H1 (cell line): Measurements from ENCODE around the gene ME3. TPM values are rescaled to one million over a fixed set of nuclear protein-coding genes. Genes with fewer than 3 reads are reported as not detected.
A peak's percentile ranks its signal among the peaks of the same experiment; 100 is the strongest.

ENCODE experiments used
- CTCF ChIA-PET: fragments of 300-600 bp; sonication (Branson Sonifier 250); formaldehyde crosslinking; loops from one replicate; lab custom pipeline; 2021; ENCODE audit not compliant: partially characterized antibody; lab: Charles Lee
- POLR2A ChIA-PET: fragments of 300-600 bp; sonication (Branson Sonifier 250); formaldehyde crosslinking; loops from one replicate; lab custom pipeline; 2021; ENCODE audit warnings: inconsistent platforms; ENCODE audit not compliant: partially characterized antibody; lab: Charles Lee
- DNase-seq, 2 experiments: peaks; one replicate each; pipeline versions ENCODE4 v3.0.0 to v3.0.0-alpha.2; 2010 to 2022; ENCODE audit warnings: low spot score in 2 of 2, low read depth in 1 of 2, mixed read lengths in 1 of 2
- FAIRE-seq: peaks from 2 replicates; lab custom pipeline; 2011; peaks lifted over from hg19 to GRCh38; lab: Jason Lieb, UNC
- H2AFZ ChIP-seq: 2 replicates; pipeline ENCODE4 v1.8.1; 2012; ENCODE audit warnings: low read length, inconsistent platforms
- H2AK5ac ChIP-seq: 2 replicates; pipeline ENCODE4 v1.6.1; 2013; ENCODE audit warnings: low read depth, low read length
- H2BK120ac ChIP-seq: replicated peaks from 2 replicates; pipeline ENCODE3; 2013; ENCODE audit warnings: low read depth, low read length, inconsistent platforms
- H2BK12ac ChIP-seq: 2 replicates; pipeline ENCODE4 v1.6.1; 2013; ENCODE audit warnings: low read depth, low read length
- H2BK15ac ChIP-seq: 2 replicates; pipeline ENCODE4 v1.6.1; 2013; ENCODE audit warnings: low read length
- H2BK20ac ChIP-seq: 2 replicates; pipeline ENCODE4 v1.6.1; 2013; ENCODE audit warnings: low read length
- H2BK5ac ChIP-seq: 2 replicates; pipeline ENCODE4 v1.6.1; 2013; ENCODE audit warnings: low read depth, low read length
- H3K14ac ChIP-seq: 2 replicates; pipeline ENCODE4 v1.6.1; 2013; ENCODE audit warnings: inconsistent platforms; ENCODE audit not compliant: insufficient read length
- H3K18ac ChIP-seq: 2 replicates; pipeline ENCODE4 v1.6.1; 2013; ENCODE audit warnings: low read length; ENCODE audit errors: extremely low read depth
- H3K23ac ChIP-seq: 2 replicates; pipeline ENCODE4 v1.6.1; 2013; ENCODE audit warnings: inconsistent platforms; ENCODE audit not compliant: insufficient read length
- H3K23me2 ChIP-seq: 2 replicates; pipeline ENCODE4 v1.6.1; 2013; ENCODE audit warnings: low read depth, low read length
- H3K27ac ChIP-seq: 2 replicates; pipeline ENCODE4 v1.6.1; 2011; ENCODE audit warnings: low read depth, low read length, inconsistent platforms
- H3K27me3 ChIP-seq, 4 experiments: replicated peaks in 1 of 4; 1 replicate in 1 of 4; 2 replicates in 3 of 4; pipeline versions ENCODE4 v1.6.1 to v1.8.1; 2011 to 2013; ENCODE audit warnings: low read length in 3 of 4, mild to moderate bottlenecking in 3 of 4, inconsistent platforms in 2 of 4, mixed read lengths in 2 of 4, moderate library complexity in 1 of 4; ENCODE audit not compliant: control insufficient read depth in 3 of 4, insufficient read depth in 3 of 4; ENCODE audit errors: extremely low read depth in 1 of 4
- H3K36me3 ChIP-seq, 4 experiments: 2 replicates each; pipeline versions ENCODE4 v1.6.1 to v1.8.1; 2011 to 2013; ENCODE audit warnings: mild to moderate bottlenecking in 4 of 4, low read length in 3 of 4, moderate library complexity in 2 of 4, control low read depth in 1 of 4, inconsistent platforms in 1 of 4; ENCODE audit not compliant: insufficient read depth in 4 of 4, control insufficient read depth in 2 of 4
- H3K4ac ChIP-seq: replicated peaks from 2 replicates; pipeline ENCODE3; 2013; ENCODE audit warnings: low read length, low read depth, mixed read lengths, inconsistent platforms; ENCODE audit not compliant: insufficient read length
- H3K4me1 ChIP-seq, 4 experiments: replicated peaks in 1 of 4; 1 replicate in 1 of 4; 2 replicates in 3 of 4; pipeline versions ENCODE4 v1.6.1 to v1.8.1; 2011 to 2013; ENCODE audit warnings: low read length in 3 of 4, inconsistent platforms in 2 of 4, mixed read lengths in 1 of 4; ENCODE audit not compliant: insufficient read depth in 4 of 4, control insufficient read depth in 3 of 4
- H3K4me2 ChIP-seq, 2 experiments: 2 replicates each; pipeline versions ENCODE4 v1.6.1 to v1.8.1; 2011 to 2013; ENCODE audit warnings: low read depth in 2 of 2, low read length in 2 of 2, control low read depth in 1 of 2, inconsistent platforms in 1 of 2, mild to moderate bottlenecking in 1 of 2; ENCODE audit not compliant: insufficient read depth in 1 of 2
- H3K4me3 ChIP-seq, 4 experiments: fragments of 200-600, 300-600 bp in 1 of 4; sonication (generic), shearing (Covaris generic), sonication (Bioruptor Twin) in 1 of 4; 2 replicates each; pipeline versions ENCODE4 v1.5.1 to v1.8.1; 2011 to 2016; ENCODE audit warnings: low read length in 4 of 4, low read depth in 3 of 4, control low read depth in 2 of 4, inconsistent platforms in 2 of 4, mild to moderate bottlenecking in 2 of 4, mixed read lengths in 1 of 4, moderate library complexity in 1 of 4; ENCODE audit not compliant: insufficient read depth in 2 of 4; ENCODE audit errors: extremely low read depth in 1 of 4
- H3K56ac ChIP-seq: replicated peaks from 2 replicates; pipeline ENCODE3; 2013; ENCODE audit warnings: low read depth, mild to moderate bottlenecking, mixed read lengths, low read length, inconsistent platforms; ENCODE audit not compliant: insufficient read length
- H3K79me1 ChIP-seq: 2 replicates; pipeline ENCODE4 v1.6.1; 2013; ENCODE audit warnings: low read depth, low read length, control low read depth
- H3K79me2 ChIP-seq, 2 experiments: 2 replicates each; pipeline versions ENCODE4 v1.6.1 to v1.8.1; 2012 to 2013; ENCODE audit warnings: low read length in 2 of 2, mild to moderate bottlenecking in 2 of 2, inconsistent platforms in 1 of 2; ENCODE audit not compliant: insufficient read depth in 2 of 2, control insufficient read depth in 1 of 2
- H3K9ac ChIP-seq, 4 experiments: replicated peaks in 1 of 4; 1 replicate in 1 of 4; 2 replicates in 3 of 4; pipeline versions ENCODE4 v1.6.1 to v1.8.1; 2011 to 2013; ENCODE audit warnings: low read depth in 3 of 4, low read length in 3 of 4, control low read depth in 2 of 4, mild to moderate bottlenecking in 2 of 4, moderate library complexity in 2 of 4, inconsistent platforms in 1 of 4; ENCODE audit errors: extremely low read depth in 1 of 4
- H3K9me3 ChIP-seq, 2 experiments: 2 replicates each; pipeline versions ENCODE4 v1.6.1 to v1.8.1; 2012 to 2013; ENCODE audit warnings: mild to moderate bottlenecking in 2 of 2, moderate library complexity in 2 of 2, control low read depth in 1 of 2, inconsistent platforms in 1 of 2, low read depth in 1 of 2, low read length in 1 of 2, mixed read lengths in 1 of 2; ENCODE audit not compliant: insufficient read depth in 2 of 2
- H4K20me1 ChIP-seq, 2 experiments: replicated peaks in 1 of 2; 2 replicates each; pipeline versions ENCODE3 to v1.8.1; 2011 to 2013; ENCODE audit warnings: inconsistent platforms in 2 of 2, low read length in 2 of 2, mild to moderate bottlenecking in 1 of 2; ENCODE audit not compliant: insufficient read depth in 2 of 2, control insufficient read depth in 1 of 2
- H4K5ac ChIP-seq: 2 replicates; pipeline ENCODE4 v1.6.1; 2013; ENCODE audit warnings: low read length, low read depth, mixed read lengths, inconsistent platforms; ENCODE audit not compliant: insufficient read length
- H4K8ac ChIP-seq: 2 replicates; pipeline ENCODE4 v1.8.0; 2013; ENCODE audit warnings: mild to moderate bottlenecking, moderate library complexity, low read length, inconsistent platforms; ENCODE audit not compliant: insufficient read depth; ENCODE audit errors: extremely low read depth
- H4K91ac ChIP-seq: replicated peaks from 2 replicates; pipeline ENCODE3; 2013; ENCODE audit warnings: low read length, mixed read lengths, inconsistent platforms; ENCODE audit not compliant: insufficient read length
- ASH2L ChIP-seq: fragments of 200-600, 300-600 bp; sonication (generic); IDR thresholded peaks from one replicate; pipeline ENCODE4 v1.7.1; 2017; ENCODE audit warnings: low read length
- CBX5 ChIP-seq: fragments of 300-800, 300-1000 bp; sonication (generic); IDR thresholded peaks from 2 replicates; pipeline ENCODE4 v1.7.1; 2016; ENCODE audit warnings: antibody characterized with exemption, low read length, low read depth
- CEBPB ChIP-seq: IDR thresholded peaks from 2 replicates; pipeline ENCODE4 v1.6.1; 2012; ENCODE audit warnings: low read depth, low read length
- CREB1 ChIP-seq: IDR thresholded peaks from 2 replicates; pipeline ENCODE4 v1.6.1; 2012; ENCODE audit warnings: inconsistent platforms
- RFX5 ChIP-seq: IDR thresholded peaks from 2 replicates; pipeline ENCODE4 v1.6.1; 2011; ENCODE audit warnings: low read depth, low read length, improper control_type of control experiment, borderline replicate concordance
- SIRT6 ChIP-seq: IDR thresholded peaks from one replicate; pipeline ENCODE4 v1.7.1; 2012; ENCODE audit warnings: low read length, inconsistent platforms
- SP2 ChIP-seq: IDR thresholded peaks from 2 replicates; pipeline ENCODE4 v1.6.1; 2012; ENCODE audit warnings: mild to moderate bottlenecking, low read length, inconsistent platforms
- SP4 ChIP-seq: IDR thresholded peaks from 2 replicates; pipeline ENCODE4 v1.6.1; 2012; ENCODE audit warnings: low read length, inconsistent platforms
- SRF ChIP-seq: IDR thresholded peaks from 2 replicates; pipeline ENCODE4 v1.6.1; 2011; ENCODE audit warnings: mild to moderate bottlenecking, low read depth, low read length, moderate library complexity
- TAF1 ChIP-seq: IDR thresholded peaks from 2 replicates; pipeline ENCODE4 v1.6.1; 2011; ENCODE audit warnings: mild to moderate bottlenecking, low read depth, low read length
- WGBS, 2 experiments: shearing (Covaris generic) in 1 of 2; methylation state at CpG; one replicate each; pipeline versions ENCODE4 v1.1.6 to v1.1.7; 2013 to 2015; ENCODE audit warnings: low lambda C conversion rate in 2 of 2, mixed read lengths in 2 of 2, inconsistent platforms in 1 of 2, low coverage in 1 of 2, missing lambda C conversion rate in 1 of 2; ENCODE audit not compliant: insufficient replicate concordance in 2 of 2, insufficient coverage in 1 of 2, insufficient read length in 1 of 2; ENCODE audit errors: extremely low coverage in 1 of 2, missing lambda C conversion rate in 1 of 2; 5-methylcytosine and 5-hydroxymethylcytosine counted together
- polyA plus RNA-seq, 7 experiments: library from polyadenylated mRNA; depleted of rRNA in 3 of 7; stranded (reverse) in 5 of 7; unstranded in 2 of 7; fragments of >200 nt in 5 of 7; fragments of 200-250 nt in 2 of 7; gene quantifications; 1 replicate in 5 of 7; 2 replicates in 1 of 7; 4 replicates in 1 of 7; pipeline versions ENCODE4 v1.2.1 to v1.2.3, GENCODE V29; 2011 to 2013; ENCODE audit warnings: missing spikeins in 2 of 7, mixed read lengths in 2 of 7
- total RNA-seq: library from RNA; stranded (reverse); fragmentation: NEBNext Ultra II Directional; extraction: Animal tissue kit (Norgen Biotek cat#: 25700); gene quantifications from 2 replicates; pipeline ENCODE4 v1.2.1, GENCODE V29; 2021
- TF ChIP-seq, protein P1 (sequence below): IDR thresholded peaks from 2 replicates; pipeline ENCODE4 v1.6.1; 2011; ENCODE audit warnings: low read depth, mild to moderate bottlenecking, low read length; ENCODE audit not compliant: insufficient read depth
- TF ChIP-seq, protein P2 (sequence below), 3 experiments: IDR thresholded peaks; 1 replicate in 2 of 3; 2 replicates in 1 of 3; pipeline versions ENCODE4 v1.5.1 to v1.6.1; 2011; ENCODE audit warnings: low read length in 3 of 3, mild to moderate bottlenecking in 3 of 3, inconsistent platforms in 2 of 3, low read depth in 1 of 3, moderate library complexity in 1 of 3; ENCODE audit not compliant: insufficient read depth in 1 of 3; ENCODE audit errors: control extremely low read depth in 1 of 3

The ME3 gene
- total and polyA plus RNA-seq, 2 of the 8 experiments (the other 6 are each of a cell fraction or from before 2014, with no cell fraction given) = 1.5 to 2.8 TPM

DNA sequence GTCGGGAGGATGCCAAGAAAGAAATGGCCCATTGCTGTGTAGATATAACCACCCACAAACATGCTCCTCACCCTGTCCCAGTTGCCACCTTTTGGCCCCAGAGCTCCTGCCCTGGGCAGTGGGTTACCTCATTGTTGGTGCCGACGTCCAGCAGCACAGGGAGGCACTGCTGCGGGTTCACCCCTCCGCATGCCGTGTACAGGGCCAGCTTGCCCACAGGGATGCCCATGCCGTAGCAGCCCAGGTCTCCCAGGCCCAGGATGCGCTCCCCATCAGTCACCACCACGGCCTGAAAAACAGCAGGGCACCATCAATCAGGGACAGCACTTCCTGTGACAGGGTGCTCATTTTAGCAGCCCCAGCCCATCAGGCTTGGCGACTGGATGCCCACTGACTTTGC lies 174.6 kb downstream of the ME3 start:
- no peak overlapping the region for H2AFZ ChIP-seq
- H3K27me3 ChIP-seq = no peaks in the 10 kb centered on the region
- 90% methylated on average over 10 of the region's 10 CpGs; no CpG with 5 or more reads in 1 of the 2 experiments for WGBS, 2 experiments
- no peak overlapping the region; the same call in 1 of the 2 replicates for H2BK12ac ChIP-seq
- no peak overlapping the region for H4K5ac ChIP-seq
- H3K4me1 ChIP-seq = peaks cover 3 to 11% (median 5%) of the 10 kb centered on the region in 4 experiments; a peak in 4 of 7 replicates
- no peaks in the 10 kb centered on the region for H3K79me2 ChIP-seq
- H2BK20ac ChIP-seq = no peak overlapping the region
- no peaks in the 10 kb centered on the region for H3K79me1 ChIP-seq
- H3K14ac ChIP-seq = no peak overlapping the region
- no peak overlapping the region for H3K9ac ChIP-seq
- H3K23ac ChIP-seq = no peak overlapping the region
- no peak overlapping the region for H3K4me2 ChIP-seq
- no peak overlapping the region for H4K91ac ChIP-seq
- no peak overlapping the region for H2AK5ac ChIP-seq
- H3K23me2 ChIP-seq = no peaks in the 10 kb centered on the region; the same call in 1 of the 2 replicates
- no peaks in the 10 kb centered on the region for H3K9me3 ChIP-seq
- POLR2A ChIA-PET = no interaction called here
- H4K8ac ChIP-seq = no peak overlapping the region; the same call in 1 of the 2 replicates
- CTCF ChIA-PET = interaction anchor here (1.1 to 1.5 kb wide), 3 partner anchors 9 to 17 kb away, joined by 3 to 6 read pairs (median 3); no protein-coding TSS in a partner anchor
- H3K4me3 ChIP-seq = no peak overlapping the region
- no peak overlapping the region for H3K18ac ChIP-seq
- no peak overlapping the region for H3K27ac ChIP-seq
- no peak overlapping the region for H3K4ac ChIP-seq
- no peak overlapping the region for H3K56ac ChIP-seq
- FAIRE-seq (no peak), DNase-seq (no peak)
- H3K36me3 ChIP-seq = no peaks in the 10 kb centered on the region
- H2BK120ac ChIP-seq = no peak overlapping the region
- H4K20me1 ChIP-seq = no peaks in the 10 kb centered on the region
- H2BK5ac ChIP-seq = 0 out of 2 replicates have a peak overlapping the region, but pooled peaks have one; percentile 32
- H2BK15ac ChIP-seq = peak overlapping the region; percentile 93; the same call in 1 of the 2 replicates
- TF ChIP-seq CREB1 (no peak), SIRT6 (no peak), SP4 (no peak), ASH2L (no peak), SP2 (no peak), TAF1 (no peak), RFX5 (no peak), CBX5 (no peak), SRF (no peak), CEBPB (no peak)
- TF ChIP-seq, protein P1, sequence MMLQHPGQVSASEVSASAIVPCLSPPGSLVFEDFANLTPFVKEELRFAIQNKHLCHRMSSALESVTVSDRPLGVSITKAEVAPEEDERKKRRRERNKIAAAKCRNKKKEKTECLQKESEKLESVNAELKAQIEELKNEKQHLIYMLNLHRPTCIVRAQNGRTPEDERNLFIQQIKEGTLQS = no peak
- TF ChIP-seq, protein P2, sequence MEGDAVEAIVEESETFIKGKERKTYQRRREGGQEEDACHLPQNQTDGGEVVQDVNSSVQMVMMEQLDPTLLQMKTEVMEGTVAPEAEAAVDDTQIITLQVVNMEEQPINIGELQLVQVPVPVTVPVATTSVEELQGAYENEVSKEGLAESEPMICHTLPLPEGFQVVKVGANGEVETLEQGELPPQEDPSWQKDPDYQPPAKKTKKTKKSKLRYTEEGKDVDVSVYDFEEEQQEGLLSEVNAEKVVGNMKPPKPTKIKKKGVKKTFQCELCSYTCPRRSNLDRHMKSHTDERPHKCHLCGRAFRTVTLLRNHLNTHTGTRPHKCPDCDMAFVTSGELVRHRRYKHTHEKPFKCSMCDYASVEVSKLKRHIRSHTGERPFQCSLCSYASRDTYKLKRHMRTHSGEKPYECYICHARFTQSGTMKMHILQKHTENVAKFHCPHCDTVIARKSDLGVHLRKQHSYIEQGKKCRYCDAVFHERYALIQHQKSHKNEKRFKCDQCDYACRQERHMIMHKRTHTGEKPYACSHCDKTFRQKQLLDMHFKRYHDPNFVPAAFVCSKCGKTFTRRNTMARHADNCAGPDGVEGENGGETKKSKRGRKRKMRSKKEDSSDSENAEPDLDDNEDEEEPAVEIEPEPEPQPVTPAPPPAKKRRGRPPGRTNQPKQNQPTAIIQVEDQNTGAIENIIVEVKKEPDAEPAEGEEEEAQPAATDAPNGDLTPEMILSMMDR (IDR thresholded peaks at IDR 0.05; ENCODE audit: control extremely low read depth in 1 of 3, insufficient read depth in 1 of 3, low read depth in 1 of 3, low read length in 3 of 3) = no peak
